Mucosa of stomach (tissue), 1 donor: Measurements from ENCODE around the gene TXNDC16.

Experiments used
- H3K27me3 ChIP-seq: one replicate; pipeline ENCODE4 v1.7.0; 2013; ENCODE audit warnings: mild to moderate bottlenecking, low read length; ENCODE audit not compliant: control insufficient read depth, insufficient read depth
- H3K36me3 ChIP-seq: one replicate; pipeline ENCODE4 v1.7.0; 2013; ENCODE audit warnings: low read length; ENCODE audit not compliant: control insufficient read depth, insufficient read depth
- H3K4me1 ChIP-seq: one replicate; pipeline ENCODE4 v1.7.0; 2013; ENCODE audit warnings: mild to moderate bottlenecking, low read length; ENCODE audit not compliant: control insufficient read depth, insufficient read depth
- H3K4me3 ChIP-seq: one replicate; pipeline ENCODE4 v1.7.0; 2013; ENCODE audit warnings: low read length
- H3K9ac ChIP-seq: one replicate; pipeline ENCODE4 v1.7.0; 2013; ENCODE audit warnings: mild to moderate bottlenecking, low read length, moderate library complexity
- H3K9me3 ChIP-seq: one replicate; pipeline ENCODE4 v1.7.0; 2013; ENCODE audit warnings: mild to moderate bottlenecking, low read length, moderate library complexity; ENCODE audit not compliant: control insufficient read depth
- donor health status: Pancreatic carcinoma.

TXNDC16 gene

GRCh38 chr14:52553671-52554575, 1.6 kb upstream of the TXNDC16 start:
- no peaks in the 10 kb centered on the region for H3K9me3 ChIP-seq

GRCh38 chr14:52553002-52553670, 831 bp upstream of the TXNDC16 start:
- no peaks in the 10 kb centered on the region for H3K36me3 ChIP-seq
- no peaks in the 10 kb centered on the region for H3K9me3 ChIP-seq
- H3K9ac ChIP-seq = peak overlapping the region; percentile 62
- peak overlapping the region; percentile 32 for H3K4me3 ChIP-seq
- H3K27me3 ChIP-seq = no peaks in the 10 kb centered on the region
- H3K4me1 ChIP-seq = peaks cover 10% of the 10 kb centered on the region

More at GRCh38 chr14:52553671-52554575, 1.6 kb upstream of the TXNDC16 start:
- H3K4me3 ChIP-seq = peak overlapping the region; percentile 32
- H3K36me3 ChIP-seq = no peaks in the 10 kb centered on the region
- peaks cover 6% of the 10 kb centered on the region for H3K4me1 ChIP-seq
- no peaks in the 10 kb centered on the region for H3K27me3 ChIP-seq
- H3K9ac ChIP-seq = peak overlapping the region; percentile 62

GRCh38 chr14:52551696-52552062, 626 bp downstream of the TXNDC16 start:
- H3K9ac ChIP-seq = peak overlapping the region; percentile 84
- peak overlapping the region; percentile 76 for H3K4me3 ChIP-seq
- no peaks in the 10 kb centered on the region for H3K36me3 ChIP-seq
- no peaks in the 10 kb centered on the region for H3K9me3 ChIP-seq
- H3K4me1 ChIP-seq = peaks cover 23% of the 10 kb centered on the region
- H3K27me3 ChIP-seq = no peaks in the 10 kb centered on the region

- Histone ChIP-seq H3K9me3 (no peaks in the 10 kb centered on the region), H3K27me3 (no peaks in the 10 kb centered on the region), H3K36me3 (no peaks in the 10 kb centered on the region), H3K4me1 (peaks cover 28% of the 10 kb centered on the region), H3K4me3 (no peak overlapping the region), H3K9ac (peak overlapping the region; percentile 84)
Observed at GRCh38 chr14:52551205-52551604, 1.1 kb downstream of the TXNDC16 start.

GRCh38 chr14:52550661-52551060, 1.6 kb downstream of the TXNDC16 start:
- H3K9ac ChIP-seq = no peak overlapping the region
- peaks cover 33% of the 10 kb centered on the region for H3K4me1 ChIP-seq
- no peaks in the 10 kb centered on the region for H3K27me3 ChIP-seq
- no peaks in the 10 kb centered on the region for H3K9me3 ChIP-seq
- H3K4me3 ChIP-seq = no peak overlapping the region
- H3K36me3 ChIP-seq = no peaks in the 10 kb centered on the region

GRCh38 chr14:52547526-52547925, 4.8 kb downstream of the TXNDC16 start:
- Histone ChIP-seq H3K27me3 (no peaks in the 10 kb centered on the region), H3K9ac (no peak overlapping the region), H3K4me3 (no peak overlapping the region), H3K9me3 (no peaks in the 10 kb centered on the region), H3K4me1 (peaks cover 37% of the 10 kb centered on the region), H3K36me3 (no peaks in the 10 kb centered on the region)

GRCh38 chr14:52547027-52547426, 5.3 kb downstream of the TXNDC16 start:
- H3K4me1 ChIP-seq = peaks cover 37% of the 10 kb centered on the region
- H3K9ac ChIP-seq = no peak overlapping the region
- H3K27me3 ChIP-seq = no peaks in the 10 kb centered on the region
- H3K36me3 ChIP-seq = no peaks in the 10 kb centered on the region
- H3K9me3 ChIP-seq = no peaks in the 10 kb centered on the region
- no peak overlapping the region for H3K4me3 ChIP-seq

GRCh38 chr14:52546318-52546670, 6.0 kb downstream of the TXNDC16 start:
- Histone ChIP-seq H3K27me3 (no peaks in the 10 kb centered on the region), H3K36me3 (no peaks in the 10 kb centered on the region), H3K9me3 (no peaks in the 10 kb centered on the region), H3K4me3 (no peak overlapping the region), H3K4me1 (peaks cover 37% of the 10 kb centered on the region), H3K9ac (no peak overlapping the region)

GRCh38 chr14:52545584-52546317, 6.6 kb downstream of the TXNDC16 start:
- Histone ChIP-seq H3K27me3 (no peaks in the 10 kb centered on the region), H3K9ac (no peak overlapping the region), H3K4me1 (peaks cover 37% of the 10 kb centered on the region), H3K36me3 (no peaks in the 10 kb centered on the region), H3K9me3 (no peaks in the 10 kb centered on the region), H3K4me3 (no peak overlapping the region)

GRCh38 chr14:52538623-52539022, 13.7 kb downstream of the TXNDC16 start:
- no peak overlapping the region for H3K9ac ChIP-seq
- no peaks in the 10 kb centered on the region for H3K4me1 ChIP-seq
- no peaks in the 10 kb centered on the region for H3K27me3 ChIP-seq
- no peak overlapping the region for H3K4me3 ChIP-seq
- no peaks in the 10 kb centered on the region for H3K9me3 ChIP-seq
- peaks cover 8% of the 10 kb centered on the region for H3K36me3 ChIP-seq

- no peaks in the 10 kb centered on the region for H3K4me1 ChIP-seq
- H3K4me3 ChIP-seq = no peak overlapping the region
- peaks cover 8% of the 10 kb centered on the region for H3K36me3 ChIP-seq
- H3K9ac ChIP-seq = no peak overlapping the region
- no peaks in the 10 kb centered on the region for H3K27me3 ChIP-seq
- H3K9me3 ChIP-seq = no peaks in the 10 kb centered on the region
Observed at GRCh38 chr14:52536269-52536668, 16.0 kb downstream of the TXNDC16 start.

- H3K9me3 ChIP-seq = no peaks in the 10 kb centered on the region
- H3K4me3 ChIP-seq = no peak overlapping the region
- no peaks in the 10 kb centered on the region for H3K27me3 ChIP-seq
- peaks cover 8% of the 10 kb centered on the region for H3K36me3 ChIP-seq
- no peak overlapping the region for H3K9ac ChIP-seq
- H3K4me1 ChIP-seq = no peaks in the 10 kb centered on the region
Observed at GRCh38 chr14:52531481-52531880, 20.8 kb downstream of the TXNDC16 start.
